Neural cell (in vitro differentiated cells): ENCODE results near the gene SF3B5. TPM values are rescaled to one million over a fixed set of nuclear protein-coding genes. Genes with fewer than 3 reads are reported as not detected.

Source experiments
- H2AFZ ChIP-seq: fragments of 200-600, 300-800 bp; sonication (generic), shearing (Covaris generic); 2 replicates; pipeline ENCODE4 v1.6.0; 2014; ENCODE audit warnings: low read depth, mild to moderate bottlenecking, antibody characterized with exemption, low read length, moderate library complexity
- H3F3A ChIP-seq: fragments of 200-600 bp; shearing (Covaris generic); 2 replicates; pipeline ENCODE4 v1.6.1; 2016; ENCODE audit warnings: mild to moderate bottlenecking, moderate library complexity, mixed read lengths, antibody characterized with exemption, low read length; ENCODE audit not compliant: insufficient read depth, poor library complexity, severe bottlenecking
- H3K27ac ChIP-seq: fragments of 200-600, 300-800 bp; sonication (generic), shearing (Covaris generic); 2 replicates; pipeline ENCODE4 v1.5.1; 2014; ENCODE audit warnings: mild to moderate bottlenecking, low read length, moderate library complexity
- H3K27me3 ChIP-seq: fragments of 300-800, 200-600 bp; sonication (generic), shearing (Covaris generic); 2 replicates; pipeline ENCODE4 v1.6.0; 2014; ENCODE audit warnings: mild to moderate bottlenecking, low read depth, low read length, moderate library complexity; ENCODE audit not compliant: insufficient read depth
- H3K36me3 ChIP-seq: fragments of 300-800, 200-600 bp; sonication (generic), shearing (Covaris generic); 2 replicates; pipeline ENCODE4 v1.5.1; 2014; ENCODE audit warnings: mild to moderate bottlenecking, antibody characterized with exemption, low read length, moderate library complexity; ENCODE audit not compliant: insufficient read depth
- H3K4me2 ChIP-seq: fragments of 300-800, 200-600 bp; sonication (generic), shearing (Covaris generic); 2 replicates; pipeline ENCODE4 v1.6.0; 2014; ENCODE audit warnings: mild to moderate bottlenecking, low read length
- H3K4me3 ChIP-seq: fragments of 300-800, 200-600 bp; sonication (generic), shearing (Covaris generic); 2 replicates; pipeline ENCODE4 v1.5.1; 2014; ENCODE audit warnings: mild to moderate bottlenecking, low read length, moderate library complexity
- H3K79me2 ChIP-seq: fragments of 200-600 bp; shearing (Covaris generic); replicated peaks from 2 replicates; pipeline ENCODE4 v1.6.0; 2014; ENCODE audit warnings: mild to moderate bottlenecking, low read length, moderate library complexity; ENCODE audit not compliant: insufficient read depth
- H3K9ac ChIP-seq: fragments of 300-800, 200-600 bp; sonication (generic), shearing (Covaris generic); 2 replicates; pipeline ENCODE4 v1.6.1; 2016; ENCODE audit warnings: mild to moderate bottlenecking, low read length, mixed read lengths
- H3K9me2 ChIP-seq: fragments of 200-600 bp; shearing (Covaris generic); 2 replicates; pipeline ENCODE4 v1.6.1; 2016; ENCODE audit warnings: mild to moderate bottlenecking, low read length, mixed read lengths; ENCODE audit not compliant: insufficient read depth
- H3K9me3 ChIP-seq: fragments of 200-600, 300-800 bp; sonication (generic), shearing (Covaris generic); 2 replicates; pipeline ENCODE4 v1.6.1; 2016; ENCODE audit warnings: mild to moderate bottlenecking, mixed run types, low read length, moderate library complexity, mixed read lengths
- H4K20me1 ChIP-seq: fragments of 200-600 bp; shearing (Covaris generic); 2 replicates; pipeline ENCODE4 v1.6.1; 2016; ENCODE audit warnings: mild to moderate bottlenecking, mixed run types; ENCODE audit not compliant: insufficient read depth
- CTCF ChIP-seq: fragments of 450-650 bp; IDR thresholded peaks from 2 replicates; pipeline ENCODE4 v1.5.1; 2014; ENCODE audit warnings: antibody characterized with exemption, mild to moderate bottlenecking, moderate library complexity; ENCODE audit not compliant: poor library complexity, severe bottlenecking
- EP300 ChIP-seq: fragments of 450-650 bp; conservative IDR thresholded peaks from 2 replicates; pipeline ENCODE4 v1.6.1; 2014; ENCODE audit warnings: antibody characterized with exemption, mild to moderate bottlenecking, moderate library complexity; ENCODE audit not compliant: poor library complexity, severe bottlenecking
- EZH2 ChIP-seq: fragments of 200-600, 300-800 bp; shearing (Covaris generic), sonication (generic); IDR thresholded peaks from 2 replicates; pipeline ENCODE4 v1.6.1; 2014; ENCODE audit warnings: antibody characterized with exemption, low read length, borderline replicate concordance, mild to moderate bottlenecking; ENCODE audit not compliant: insufficient read depth, poor library complexity, severe bottlenecking
- MXI1 ChIP-seq: fragments of 450-650 bp; conservative IDR thresholded peaks from 2 replicates; pipeline ENCODE4 v1.6.1; 2014; ENCODE audit warnings: antibody characterized with exemption, mild to moderate bottlenecking; ENCODE audit not compliant: poor library complexity, severe bottlenecking
- POLR2AphosphoS5 ChIP-seq: IDR thresholded peaks from 2 replicates; pipeline ENCODE4 v1.6.1; 2012
- RAD21 ChIP-seq: fragments of 450-650 bp; conservative IDR thresholded peaks from 2 replicates; pipeline ENCODE4 v1.6.1; 2014; ENCODE audit warnings: antibody characterized with exemption, mild to moderate bottlenecking, moderate library complexity
- REST ChIP-seq: IDR thresholded peaks from 2 replicates; pipeline ENCODE4 v1.6.1; 2012; ENCODE audit warnings: borderline replicate concordance
- SMC3 ChIP-seq: fragments of 450-650 bp; conservative IDR thresholded peaks from 2 replicates; pipeline ENCODE4 v1.6.1; 2014; ENCODE audit warnings: antibody characterized with exemption, mild to moderate bottlenecking, moderate library complexity; ENCODE audit not compliant: poor library complexity
- TAF1 ChIP-seq: IDR thresholded peaks from 2 replicates; pipeline ENCODE4 v1.6.1; 2012; ENCODE audit warnings: low read depth
- polyA plus RNA-seq: library from polyadenylated mRNA; depleted of rRNA; stranded (reverse); fragments of >200 nt; gene quantifications from 2 replicates; pipeline ENCODE4 v1.2.3, GENCODE V29; 2014

SF3B5 gene
- polyA plus RNA-seq, 1 donor from 2014 or later: 246 TPM

GRCh38 chr6:144098993-144099392, 3.6 kb upstream of the SF3B5 start:
- peaks cover 12% of the 10 kb centered on the region for H3K79me2 ChIP-seq
- H3K27ac ChIP-seq: no peak overlapping the region
- no peaks in the 10 kb centered on the region for H3K27me3 ChIP-seq
- H3K9ac ChIP-seq: no peak overlapping the region
- no peaks in the 10 kb centered on the region for H3K9me2 ChIP-seq
- H4K20me1 ChIP-seq: no peaks in the 10 kb centered on the region
- no peaks in the 10 kb centered on the region for H3K9me3 ChIP-seq
- H3F3A ChIP-seq: no peaks in the 10 kb centered on the region
- H3K4me3 ChIP-seq: no peak overlapping the region
- no peaks in the 10 kb centered on the region for H3K36me3 ChIP-seq
- no peak overlapping the region for H2AFZ ChIP-seq
- TF ChIP-seq MXI1: no peak
- TF ChIP-seq REST: no peak
- no peak for TF ChIP-seq TAF1
- TF ChIP-seq EZH2: no peak
- no peak for TF ChIP-seq EP300
- no peak for TF ChIP-seq RAD21
- TF ChIP-seq POLR2AphosphoS5: no peak
- TF ChIP-seq SMC3: no peak
- no peak for TF ChIP-seq CTCF
- no peak overlapping the region for H3K4me2 ChIP-seq

GRCh38 chr6:144094731-144095133, 641 bp downstream of the SF3B5 start:
- H2AFZ ChIP-seq: peak overlapping the region; percentile 78
- H3K27me3 ChIP-seq: no peaks in the 10 kb centered on the region
- H3K4me3 ChIP-seq: peak overlapping the region; percentile 87
- no peaks in the 10 kb centered on the region for H3K36me3 ChIP-seq
- peak overlapping the region; percentile 77 for H3K27ac ChIP-seq
- peak overlapping the region; percentile 76 for H3K9ac ChIP-seq
- H4K20me1 ChIP-seq: no peaks in the 10 kb centered on the region
- no peaks in the 10 kb centered on the region for H3K9me2 ChIP-seq
- no peaks in the 10 kb centered on the region for H3K9me3 ChIP-seq
- no peak for TF ChIP-seq EZH2
- no peak for TF ChIP-seq RAD21
- TF ChIP-seq MXI1: no peak
- no peak for TF ChIP-seq CTCF
- no peak for TF ChIP-seq POLR2AphosphoS5
- TF ChIP-seq REST: no peak
- no peak for TF ChIP-seq SMC3
- TF ChIP-seq EP300: no peak
- no peak for TF ChIP-seq TAF1
- H3K4me2 ChIP-seq: peak overlapping the region; percentile 91
- no peaks in the 10 kb centered on the region for H3F3A ChIP-seq
- peaks cover 19% of the 10 kb centered on the region for H3K79me2 ChIP-seq
